Measurements from ENCODE around the gene CA5A. TPM values are rescaled to one million over a fixed set of nuclear protein-coding genes. Genes with fewer than 3 reads are reported as not detected.

CA5A gene
- total and polyA plus RNA-seq, 2 of the 4 experiments (the other 2 are of a cell fraction) = not detected

- TF ChIP-seq CTCF (conservative IDR thresholded peaks at IDR 0.05; ENCODE audit: low read depth, low read length) = no peak
Measured at GRCh38 chr16:87838643-87839541, 97.4 kb downstream of the CA5A start (continued).

Small RNA genes lying within 50 kb of the gene (microRNA-seq; reads per million reads assigned to microRNA genes)
- gene AC127455.1 (ENCODE audit: insufficient read depth, insufficient read length) = not detected

Small RNA genes lying within 50 kb of the gene (small RNA-seq; reads per million reads assigned to genes)
- 0 reads per million in 5 experiments for gene AC127455.1

Other genes starting within 250 kb of the CA5A start
- 13.6 and 16.1 TPM in 2 replicates for gene KLHDC4, start 170.5 kb downstream of the CA5A start, total RNA-seq (2012; rRNA removed)
- 19.0 and 22.9 TPM in 2 replicates for gene KLHDC4, start 170.5 kb downstream of the CA5A start, polyA plus RNA-seq (2012; rRNA removed)
- 11.3 and 13.6 TPM in 2 replicates for gene SLC7A5, start 67.0 kb downstream of the CA5A start, total RNA-seq (2012; rRNA removed)
- gene SLC7A5, start 67.0 kb downstream of the CA5A start, polyA plus RNA-seq (2012; rRNA removed) = 87.9 and 101 TPM in 2 replicates
- 16.9 and 17.4 TPM in 2 replicates for gene BANP, start 14.9 kb upstream of the CA5A start, total RNA-seq (2012; rRNA removed)
- gene BANP, start 14.9 kb upstream of the CA5A start, polyA plus RNA-seq (2012; rRNA removed) = 17.9 and 21.1 TPM in 2 replicates

All from IMR-90 (cell line).